Peyer's patch (tissue), 4 donors: ENCODE data around the gene HSDL2.

Experiments
- POLR2A ChIP-seq, 2 donors: fragments of 450-650 bp; IDR thresholded peaks; one replicate each; pipeline ENCODE4 v1.5.1; 2017; ENCODE audit warnings: antibody characterized with exemption in 2 of 2, mild to moderate bottlenecking in 2 of 2, moderate library complexity in 2 of 2
- TF ChIP-seq, protein P1 (sequence below), 6 experiments: fragments of 450-650 bp in 4 of 6; fragments of 200-600 bp in 2 of 6; sonication (generic) in 1 of 6; IDR thresholded peaks; one replicate each; pipeline ENCODE4 v1.5.1; 2017 to 2019; ENCODE audit warnings: antibody characterized with exemption in 6 of 6, mild to moderate bottlenecking in 3 of 6, moderate library complexity in 1 of 6

DNA sequence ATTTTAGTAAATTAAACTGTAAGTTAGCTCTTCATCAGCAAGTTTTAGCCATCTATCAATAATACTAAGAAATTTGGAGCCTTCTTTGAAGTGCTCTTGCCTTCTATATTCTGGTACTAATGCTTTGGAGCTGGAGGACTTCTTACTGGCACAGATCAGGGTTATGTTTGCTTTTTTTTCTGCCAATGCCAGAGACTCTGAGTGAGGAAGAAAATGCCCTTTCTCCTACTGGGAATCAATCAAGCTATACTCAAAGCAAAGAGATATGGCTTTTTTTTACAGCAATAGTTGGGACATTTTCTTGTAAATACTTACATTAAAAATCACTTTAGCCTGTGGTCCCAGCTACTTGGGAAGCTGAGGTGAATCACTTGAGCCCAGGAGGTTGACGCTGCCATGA lies 4.3 kb downstream of the HSDL2 start:
- TF ChIP-seq, protein P1, sequence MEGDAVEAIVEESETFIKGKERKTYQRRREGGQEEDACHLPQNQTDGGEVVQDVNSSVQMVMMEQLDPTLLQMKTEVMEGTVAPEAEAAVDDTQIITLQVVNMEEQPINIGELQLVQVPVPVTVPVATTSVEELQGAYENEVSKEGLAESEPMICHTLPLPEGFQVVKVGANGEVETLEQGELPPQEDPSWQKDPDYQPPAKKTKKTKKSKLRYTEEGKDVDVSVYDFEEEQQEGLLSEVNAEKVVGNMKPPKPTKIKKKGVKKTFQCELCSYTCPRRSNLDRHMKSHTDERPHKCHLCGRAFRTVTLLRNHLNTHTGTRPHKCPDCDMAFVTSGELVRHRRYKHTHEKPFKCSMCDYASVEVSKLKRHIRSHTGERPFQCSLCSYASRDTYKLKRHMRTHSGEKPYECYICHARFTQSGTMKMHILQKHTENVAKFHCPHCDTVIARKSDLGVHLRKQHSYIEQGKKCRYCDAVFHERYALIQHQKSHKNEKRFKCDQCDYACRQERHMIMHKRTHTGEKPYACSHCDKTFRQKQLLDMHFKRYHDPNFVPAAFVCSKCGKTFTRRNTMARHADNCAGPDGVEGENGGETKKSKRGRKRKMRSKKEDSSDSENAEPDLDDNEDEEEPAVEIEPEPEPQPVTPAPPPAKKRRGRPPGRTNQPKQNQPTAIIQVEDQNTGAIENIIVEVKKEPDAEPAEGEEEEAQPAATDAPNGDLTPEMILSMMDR (IDR thresholded peaks at IDR 0.05) = no peak
- no peak for TF ChIP-seq POLR2A (IDR thresholded peaks at IDR 0.05)
